ENCODE data around the gene AAMDC. TPM values are rescaled to one million over a fixed set of nuclear protein-coding genes. Genes with fewer than 3 reads are reported as not detected.

Gene AAMDC
- total and polyA plus RNA-seq, 2 donors (not counting 1 experiment from before 2014, with no cell fraction given): 1.9 to 7.5 TPM

- intact Hi-C loops (cut with micrococcal nuclease): no loop called here
- Histone ChIP-seq H3K4me1 (ENCODE audit: control insufficient read depth in 2 of 2, insufficient read depth in 2 of 2, low read length in 2 of 2) (peaks cover 5% of the 10 kb centered on the region in 2 donors), H3K27ac (ENCODE audit: low read length in 2 of 2) (no peak overlapping the region), H3K4me3 (ENCODE audit: control extremely low read depth in 1 of 5, extremely low read depth in 1 of 5, insufficient read depth in 1 of 5, low read depth in 2 of 5, low read length in 4 of 5) (no peak overlapping the region), H4K20me1 (ENCODE audit: control insufficient read depth, insufficient read depth, low read length, poor library complexity, severe bottlenecking) (peaks cover 86% of the 10 kb centered on the region), H3K27me3 (replicated peaks in 1 of 4; ENCODE audit: control extremely low read depth in 1 of 4, control insufficient read depth in 3 of 4, insufficient read depth in 4 of 4, low read length in 3 of 4) (no peaks in the 10 kb centered on the region), H3K9me3 (ENCODE audit: control extremely low read depth in 1 of 3, control insufficient read depth in 2 of 3, insufficient read depth in 1 of 3, low read length in 2 of 3) (no peaks in the 10 kb centered on the region), H3K9ac (ENCODE audit: low read length) (no peak overlapping the region), H3K4me2 (replicated peaks; ENCODE audit: low read depth, low read length, poor library complexity, severe bottlenecking) (no peak overlapping the region), H2AFZ (ENCODE audit: insufficient read depth, low read depth, low read length, poor library complexity, severe bottlenecking) (no peak overlapping the region), H3K79me2 (ENCODE audit: control insufficient read depth, insufficient read depth, low read length) (peaks cover 92% of the 10 kb centered on the region), H3K36me3 (replicated peaks in 1 of 2; ENCODE audit: control extremely low read depth in 1 of 2, control insufficient read depth in 1 of 2, extremely low read depth in 1 of 2, insufficient read depth in 2 of 2, low read length in 1 of 2) (peaks cover 4 to 9% of the 10 kb centered on the region in 2 experiments)
- ATAC-seq (ENCODE audit: low read depth) (no peak), DNase-seq (no peak)
- TF ChIP-seq EZH2 (IDR thresholded peaks at IDR 0.05; ENCODE audit: borderline replicate concordance, insufficient read depth, low read depth, low read length, poor library complexity, severe bottlenecking) (no peak), CTCF (IDR thresholded peaks at IDR 0.05) (no peak)
- no peaks in the 10 kb centered on the region for H3K27me3 Mint-ChIP-seq
- CTCF ChIA-PET: interaction anchor here (0.6 to 1.4 kb wide), 4 partner anchors 13 to 271 kb away, joined by 4 read pairs; no protein-coding TSS in a partner anchor
- POLR2A ChIA-PET: no interaction called here
- no peak overlapping the region for H3K27ac Mint-ChIP-seq
- H3K9me3 Mint-ChIP-seq (ENCODE audit: insufficient read depth): no peaks in the 10 kb centered on the region
- H3K4me1 Mint-ChIP-seq: peaks cover 42% of the 10 kb centered on the region
- no peak overlapping the region for H3K4me3 Mint-ChIP-seq
- WGBS (ENCODE audit: insufficient coverage): 100% methylated on average over 1 of the region's 2 CpGs
Measured at GRCh38 chr11:77775936-77776335, 45.0 kb upstream of the AAMDC start.

GRCh38 chr11:77776455-77776854 is 44.5 kb upstream of the AAMDC start:
- peaks cover 4 to 9% of the 10 kb centered on the region in 2 experiments for H3K36me3 ChIP-seq (replicated peaks in 1 of 2; ENCODE audit: control extremely low read depth in 1 of 2, control insufficient read depth in 1 of 2, extremely low read depth in 1 of 2, insufficient read depth in 2 of 2, low read length in 1 of 2)
- ChIA-PET POLR2A (no interaction called here), CTCF (interaction anchor here (1.0 to 1.4 kb wide), 3 partner anchors 14 to 270 kb away, joined by 4 read pairs; no protein-coding TSS in a partner anchor)
- no peak overlapping the region for H3K9ac ChIP-seq (ENCODE audit: low read length)
- H3K4me1 ChIP-seq (ENCODE audit: control insufficient read depth in 2 of 2, insufficient read depth in 2 of 2, low read length in 2 of 2): no peaks in the 10 kb centered on the region
- H3K9me3 Mint-ChIP-seq (ENCODE audit: insufficient read depth): no peaks in the 10 kb centered on the region
- H3K4me1 Mint-ChIP-seq: peaks cover 39% of the 10 kb centered on the region
- ATAC-seq (ENCODE audit: low read depth) (no peak), DNase-seq (peak; percentile 41)
- no peak overlapping the region for H3K4me3 Mint-ChIP-seq
- H3K79me2 ChIP-seq (ENCODE audit: control insufficient read depth, insufficient read depth, low read length): peaks cover 92% of the 10 kb centered on the region
- H3K4me3 ChIP-seq (ENCODE audit: control extremely low read depth in 1 of 5, extremely low read depth in 1 of 5, insufficient read depth in 1 of 5, low read depth in 2 of 5, low read length in 4 of 5): no peak overlapping the region
- no peaks in the 10 kb centered on the region for H3K27me3 Mint-ChIP-seq
- intact Hi-C loops (cut with micrococcal nuclease): no loop called here
- H2AFZ ChIP-seq (ENCODE audit: insufficient read depth, low read depth, low read length, poor library complexity, severe bottlenecking): no peak overlapping the region
- H3K27me3 ChIP-seq (replicated peaks in 1 of 4; ENCODE audit: control extremely low read depth in 1 of 4, control insufficient read depth in 3 of 4, insufficient read depth in 4 of 4, low read length in 3 of 4): no peaks in the 10 kb centered on the region
- H3K27ac ChIP-seq (ENCODE audit: low read length in 2 of 2): no peak overlapping the region
- no peaks in the 10 kb centered on the region for H3K9me3 ChIP-seq (ENCODE audit: control extremely low read depth in 1 of 3, control insufficient read depth in 2 of 3, insufficient read depth in 1 of 3, low read length in 2 of 3)
- no peak overlapping the region for H3K27ac Mint-ChIP-seq
- TF ChIP-seq EZH2 (IDR thresholded peaks at IDR 0.05; ENCODE audit: borderline replicate concordance, insufficient read depth, low read depth, low read length, poor library complexity, severe bottlenecking): no peak
- TF ChIP-seq CTCF (IDR thresholded peaks at IDR 0.05): peak; percentile 68
- WGBS (ENCODE audit: insufficient coverage): no CpG with 5 or more reads among the region's 1 CpG
- H4K20me1 ChIP-seq (ENCODE audit: control insufficient read depth, insufficient read depth, low read length, poor library complexity, severe bottlenecking): peaks cover 86% of the 10 kb centered on the region
- no peak overlapping the region for H3K4me2 ChIP-seq (replicated peaks; ENCODE audit: low read depth, low read length, poor library complexity, severe bottlenecking)
